Measurements from ENCODE around the gene PITPNB.

The PITPNB gene

DNA sequence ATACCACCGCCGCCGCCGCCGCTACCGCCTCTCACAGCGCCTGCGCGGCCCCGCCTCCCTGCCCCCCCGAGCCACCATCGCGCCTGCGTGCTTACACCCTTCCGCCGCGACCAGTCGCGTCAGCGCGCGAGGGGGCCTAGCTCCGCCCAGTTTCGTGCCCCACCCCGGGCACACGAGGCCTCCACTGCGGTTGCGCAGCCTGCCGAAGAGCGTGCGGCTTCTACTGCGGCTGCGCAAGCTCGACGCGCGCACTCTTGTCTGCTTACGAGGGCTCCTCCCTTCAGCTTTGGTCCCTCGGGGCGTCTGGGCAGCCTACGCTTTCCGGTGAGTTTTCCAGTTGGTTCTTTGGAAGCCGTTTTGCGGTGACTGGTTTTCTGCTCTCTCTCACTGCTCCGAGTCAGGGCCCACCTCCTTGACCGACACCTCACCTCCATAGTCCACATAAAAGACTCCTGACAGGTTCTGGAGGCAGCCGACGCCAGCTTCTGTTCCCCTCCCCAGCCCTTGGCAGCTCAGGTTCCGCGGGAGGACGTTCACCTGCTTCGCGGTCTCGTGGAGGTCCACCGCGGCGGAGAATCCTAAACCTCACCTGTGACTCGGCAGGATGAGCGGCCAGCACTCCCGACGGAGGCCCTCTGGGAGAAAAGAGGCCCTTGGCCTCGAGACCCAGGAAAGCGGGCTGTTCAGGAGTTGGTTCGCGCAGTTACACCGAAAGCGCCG is at the start of gene PITPNB:
Gene PITPNB (minus strand): TSS at position 35 of the 720 bp plus-strand sequence. CDS start 65 bp downstream, outside the sequence.
- peak; percentile 98 to 99 for DNase-seq

DNA sequence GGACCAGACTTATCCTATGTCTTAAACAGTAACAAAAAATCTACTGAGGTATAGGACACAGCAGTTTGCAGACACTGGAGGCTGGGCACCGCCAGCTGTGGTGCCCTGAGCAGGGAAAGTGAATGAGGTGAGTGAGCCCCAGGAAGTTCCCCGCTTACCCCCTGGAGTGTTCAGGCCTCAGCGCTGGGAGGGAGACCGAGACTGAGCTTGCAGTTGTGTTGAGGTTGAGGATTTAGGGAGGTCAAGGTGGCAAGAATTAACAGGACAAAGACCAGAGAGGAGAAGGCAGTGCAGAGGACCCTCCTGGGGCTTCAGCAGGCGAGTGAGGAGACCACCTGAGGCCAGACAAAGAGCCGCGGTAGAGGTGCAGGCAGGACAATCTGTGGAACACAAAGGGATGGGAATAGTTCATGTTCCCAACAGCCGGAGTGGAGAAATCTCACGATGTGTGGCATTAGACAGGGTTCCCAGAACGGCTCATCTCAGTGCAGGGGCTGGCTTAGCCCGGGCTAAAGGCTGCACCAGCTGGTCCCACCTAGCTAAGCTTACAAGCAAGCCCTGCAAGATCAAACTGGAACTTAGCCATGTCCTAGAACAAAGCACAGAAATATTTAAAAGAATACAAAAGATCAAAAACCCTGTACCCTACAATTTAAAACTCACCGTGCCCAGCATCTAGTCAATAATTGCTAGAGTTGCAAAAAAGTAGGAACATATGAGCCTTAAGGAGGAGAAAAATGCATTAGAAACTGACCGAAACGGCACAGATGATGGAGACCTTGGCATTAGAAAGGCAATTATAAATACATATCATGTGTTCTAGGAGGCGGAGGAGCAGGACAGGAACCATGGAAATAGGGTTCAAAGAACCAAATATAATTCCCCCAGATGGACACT is 47.4 kb upstream of the PITPNB start:
- no peak for DNase-seq

DNA sequence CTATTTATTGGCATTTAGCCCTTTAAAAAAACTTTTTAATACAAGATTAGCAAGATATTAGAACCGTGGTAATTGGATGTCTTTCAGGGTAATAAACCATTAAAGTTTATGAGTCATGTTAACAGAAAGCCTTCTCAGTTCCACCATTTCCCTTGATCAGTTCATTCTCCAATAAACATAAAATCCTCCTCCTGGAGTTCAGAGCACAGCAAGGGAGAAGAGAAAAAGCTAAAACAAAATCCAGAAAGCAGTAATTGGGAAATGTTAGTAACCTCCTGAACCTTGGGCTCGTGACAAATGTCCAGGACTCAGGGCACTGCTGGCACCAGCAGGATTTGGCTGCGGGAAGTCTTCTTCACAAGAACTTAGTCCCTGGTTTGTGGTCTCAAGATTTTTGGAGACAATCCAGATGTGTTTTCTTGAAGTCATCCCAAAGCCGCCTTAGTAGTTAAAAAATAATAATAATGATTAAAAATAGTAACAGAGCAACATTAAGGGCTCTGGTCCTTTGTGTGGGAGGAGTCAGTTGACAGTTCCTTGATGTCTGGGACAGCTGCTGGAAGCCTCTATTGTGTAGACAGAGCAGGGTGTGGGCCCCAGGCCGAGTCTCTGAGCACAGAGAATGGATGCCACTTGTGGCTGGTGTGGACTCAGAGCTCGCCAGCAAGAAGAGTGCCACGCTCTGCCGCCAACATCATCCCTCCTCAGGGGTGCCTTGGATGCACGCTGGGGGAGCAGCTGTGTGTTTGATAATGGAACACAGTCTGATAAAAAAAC is 43.4 kb upstream of the PITPNB start:
- DNase-seq = no peak

DNA sequence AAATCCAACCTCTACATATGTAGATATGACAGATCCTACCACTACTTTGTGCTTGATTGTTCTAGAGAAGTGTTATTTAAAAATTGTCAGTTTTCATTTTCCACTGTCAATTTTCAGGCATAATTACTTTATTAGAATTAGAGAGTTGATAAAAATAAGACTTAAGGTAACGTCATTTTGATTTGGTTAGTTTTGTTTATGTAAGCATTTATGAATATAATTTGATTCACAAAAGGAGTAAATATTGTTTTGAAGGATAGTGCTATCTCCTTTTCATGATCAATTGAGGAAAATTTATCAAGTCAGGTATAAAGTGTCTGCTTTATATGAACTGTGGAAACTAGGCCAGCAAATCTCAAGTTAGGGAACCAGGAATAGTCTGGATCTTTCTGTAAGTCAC is 42.6 kb upstream of the PITPNB start:
- no peak for DNase-seq

DNA sequence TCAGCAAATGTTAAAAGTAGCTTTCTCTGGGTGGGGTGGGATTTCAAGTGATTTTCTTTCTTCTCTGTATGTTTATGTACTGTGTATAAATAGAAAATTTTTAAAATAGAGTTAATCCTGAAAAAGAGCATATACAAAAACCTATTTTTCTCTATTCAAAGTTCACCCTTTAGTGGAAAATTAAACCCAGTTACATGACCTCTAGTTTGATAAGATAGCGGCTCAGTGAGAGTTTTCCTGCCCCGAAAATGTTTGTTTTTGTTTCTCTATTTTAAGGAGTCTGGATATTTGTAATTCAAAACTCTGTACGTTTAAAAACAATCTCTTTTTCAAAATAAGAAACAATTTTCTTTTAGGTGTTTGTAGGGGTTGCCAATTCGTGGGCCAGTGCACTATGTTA is 42.1 kb upstream of the PITPNB start:
- DNase-seq = no peak

DNA sequence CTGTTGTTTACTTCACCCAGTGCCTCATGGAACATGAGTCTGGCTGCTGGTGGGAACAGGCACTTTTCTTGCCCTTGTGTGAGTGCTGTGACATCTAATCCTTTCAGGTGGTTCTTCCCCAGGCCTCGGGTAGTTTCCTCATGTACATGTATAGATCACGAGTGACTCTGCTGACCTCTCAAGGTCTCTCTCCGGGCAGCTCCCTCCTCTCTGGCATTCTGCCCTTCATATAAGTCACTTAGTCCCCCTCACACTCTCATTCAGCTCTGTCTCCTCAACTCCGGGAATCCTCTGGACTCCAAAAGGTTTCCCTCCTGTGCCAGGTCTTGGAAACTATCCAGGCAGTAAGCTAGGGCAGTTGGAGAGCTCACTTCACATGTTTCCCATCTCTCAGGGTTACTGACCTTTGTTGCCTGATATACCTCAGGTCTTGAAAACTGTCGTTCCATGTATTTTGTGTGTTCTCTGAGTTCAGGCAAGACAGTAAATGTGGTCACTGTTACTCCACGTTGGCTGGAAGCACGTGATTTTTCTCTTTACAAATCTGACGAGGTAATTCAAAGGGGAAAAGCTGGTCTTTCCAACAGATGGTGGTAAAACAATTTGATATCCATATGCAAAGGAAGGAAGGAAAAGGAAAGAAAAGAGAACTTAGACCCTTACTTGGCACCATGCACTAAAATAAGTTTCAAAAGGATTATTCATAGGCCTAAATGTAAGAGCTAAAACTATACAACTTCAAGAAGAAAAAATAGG is 40.5 kb upstream of the PITPNB start:
- no peak for DNase-seq

DNA sequence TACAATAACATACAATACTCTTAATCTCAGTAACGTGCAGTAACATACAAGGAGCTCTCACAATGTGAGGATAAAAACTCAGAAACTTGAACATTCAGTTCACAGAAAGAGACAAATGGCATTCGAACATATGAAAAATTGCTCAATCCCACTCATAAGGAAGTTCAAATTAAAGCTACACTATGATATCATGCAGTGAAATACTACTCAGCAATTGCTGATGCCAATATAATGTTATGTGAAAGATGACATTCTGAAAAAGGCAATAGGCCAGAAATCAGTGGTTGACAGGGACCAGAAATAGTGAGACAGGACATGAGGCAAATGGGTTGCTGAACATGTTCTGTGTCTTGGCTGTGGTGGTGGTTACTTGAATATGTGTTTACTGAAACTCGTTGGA is 33.7 kb upstream of the PITPNB start:
- no peak for DNase-seq

DNA sequence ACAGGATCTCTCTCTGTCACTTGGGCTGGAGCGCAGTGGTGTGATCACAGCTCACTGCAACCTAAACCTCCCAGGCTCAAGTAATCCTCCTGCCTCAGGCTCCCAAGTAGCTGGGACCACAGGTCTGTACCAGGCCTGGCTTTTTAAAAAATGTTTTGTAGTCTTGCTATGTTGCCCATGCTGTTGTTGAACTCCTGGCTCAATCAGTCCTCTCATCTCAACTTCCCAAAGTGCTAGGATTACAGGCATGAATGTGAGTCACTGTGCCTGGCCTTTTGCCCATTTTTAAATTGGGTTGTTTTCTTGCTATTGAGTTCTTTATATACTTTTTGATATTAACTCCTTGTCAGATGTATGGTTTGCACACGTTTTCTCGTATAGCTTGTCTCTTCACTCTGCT is 33.0 kb upstream of the PITPNB start:
- DNase-seq = no peak

DNA sequence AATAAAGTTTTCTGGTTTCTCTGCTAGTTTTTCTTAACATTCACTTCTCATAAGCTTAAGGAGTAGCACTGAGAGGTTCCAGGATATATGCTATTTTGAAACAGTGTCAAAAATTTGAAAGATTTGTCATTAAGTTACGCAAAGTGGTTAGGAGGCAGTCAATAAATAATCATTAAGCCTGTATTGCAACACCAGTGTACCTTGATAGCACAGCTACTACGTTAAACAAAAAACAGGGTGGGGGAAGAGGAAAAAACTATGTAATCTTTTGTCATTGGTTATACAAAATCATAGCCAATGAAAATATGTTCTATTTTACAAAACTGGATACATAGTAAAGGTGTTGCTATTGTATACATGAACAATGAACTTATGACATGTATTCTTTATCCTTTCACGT is 30.4 kb upstream of the PITPNB start:
- no peak for DNase-seq

DNA sequence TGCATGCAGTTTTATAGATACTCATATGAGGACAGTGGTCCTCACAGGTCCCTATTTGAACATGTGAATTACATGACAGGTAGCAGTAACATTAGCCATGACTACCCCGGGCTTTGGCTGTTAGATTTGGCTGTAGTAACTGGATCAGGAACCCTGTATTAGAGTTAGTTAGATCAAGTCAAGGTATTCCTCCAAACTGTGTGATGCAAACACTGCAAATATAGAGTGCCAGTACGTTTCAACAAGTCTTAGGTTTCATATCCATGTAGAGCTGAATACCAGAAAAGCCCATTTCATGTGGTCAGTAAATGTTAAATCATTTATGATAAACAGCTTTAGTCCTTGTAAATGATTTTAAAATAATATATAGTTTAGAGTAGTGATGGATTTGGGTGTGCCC is 29.5 kb upstream of the PITPNB start:
- DNase-seq = no peak

DNA sequence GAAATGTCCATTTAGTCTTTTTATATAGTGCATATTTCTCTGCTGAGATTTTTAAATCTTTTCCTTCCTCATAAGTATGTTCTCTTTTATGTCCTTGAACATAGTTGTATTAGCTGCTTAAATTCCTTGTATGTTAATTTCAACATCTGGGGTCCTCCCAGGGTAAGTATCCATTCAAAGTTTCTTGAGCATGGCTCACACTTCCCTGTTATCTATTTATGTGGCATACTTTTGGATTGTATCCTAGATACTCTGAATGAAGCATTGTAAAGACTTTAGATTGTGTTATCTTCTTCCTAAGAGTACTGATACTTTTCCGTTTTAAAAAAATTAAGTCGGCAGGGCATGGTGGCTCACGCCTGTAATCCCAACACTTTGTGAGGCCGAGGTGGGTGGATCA is 28.4 kb upstream of the PITPNB start:
- DNase-seq = no peak

DNA sequence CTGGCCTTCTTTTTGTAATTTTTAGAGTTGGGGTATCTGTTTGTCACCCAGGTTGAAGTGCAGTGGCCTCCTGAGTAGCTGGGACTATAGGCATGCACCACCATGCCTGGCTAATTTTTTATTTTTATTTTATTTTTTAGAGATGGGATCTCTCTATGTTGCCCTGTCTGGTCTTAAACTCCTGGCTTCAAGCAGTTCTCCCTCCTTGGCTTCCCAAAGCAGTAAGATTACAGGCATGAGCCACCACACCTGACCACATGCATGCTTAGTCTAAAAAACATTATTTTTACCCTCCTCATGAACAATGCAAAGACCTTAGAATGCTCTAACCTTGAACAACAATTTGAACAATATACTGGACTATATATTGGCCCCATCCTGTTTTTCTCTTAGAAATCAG is 22.1 kb upstream of the PITPNB start:
- DNase-seq = no peak

DNA sequence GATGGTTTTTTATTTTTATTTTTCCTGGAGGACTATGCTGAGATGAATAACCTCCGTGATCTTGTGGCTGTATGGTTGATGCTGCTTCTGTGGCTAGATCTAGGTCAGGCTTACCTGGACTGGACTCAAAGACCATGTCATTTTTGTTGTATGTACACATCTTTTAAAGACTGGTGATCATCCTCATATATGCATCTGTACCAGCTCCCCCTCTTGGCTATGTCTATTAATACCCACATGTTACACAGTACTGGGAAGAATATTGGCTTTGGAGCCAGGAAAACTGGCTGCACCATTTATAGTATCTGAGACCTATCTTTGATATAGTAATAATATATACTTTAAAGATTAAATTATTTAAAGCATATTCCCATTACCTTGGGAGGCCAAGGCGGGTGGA is 18.4 kb upstream of the PITPNB start:
- DNase-seq = no peak

DNA sequence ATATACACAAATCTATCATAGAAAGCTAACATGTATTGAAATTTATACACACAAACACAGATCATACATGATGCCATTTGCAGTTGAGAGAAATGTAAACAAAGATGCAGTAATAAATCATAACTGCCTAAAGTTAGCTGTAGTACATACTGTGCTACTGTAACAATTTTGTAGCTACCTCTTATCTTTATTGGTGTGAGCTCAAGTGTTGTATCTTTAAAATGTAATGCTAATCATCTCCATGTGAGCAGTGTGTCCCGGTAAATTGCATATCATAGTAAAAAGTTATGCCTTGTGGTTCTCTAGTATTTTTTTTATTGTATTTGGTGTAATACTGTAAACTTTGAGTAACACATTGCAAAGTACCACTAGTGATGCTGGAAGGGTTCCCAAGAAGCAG is 16.8 kb upstream of the PITPNB start:
- no peak for DNase-seq

DNA sequence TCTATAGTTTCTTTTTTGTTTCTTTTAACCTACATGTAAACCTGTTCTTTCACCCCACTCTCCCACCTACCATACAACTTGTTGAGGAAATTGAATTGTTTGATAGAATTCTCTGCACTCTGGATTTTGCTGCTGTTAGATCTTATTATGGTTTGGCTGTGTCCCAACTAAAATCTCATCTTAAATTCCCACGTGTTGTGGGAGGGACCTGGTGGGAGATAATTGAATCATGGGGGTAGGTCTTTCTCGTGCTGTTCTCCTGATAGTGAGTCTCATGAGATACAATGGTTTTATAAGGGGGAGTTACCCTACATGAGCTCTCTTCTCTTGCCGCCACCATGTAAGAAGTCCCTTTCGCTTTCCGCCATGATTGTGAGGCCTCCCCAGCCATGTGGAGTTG is 15.0 kb upstream of the PITPNB start:
- no peak for DNase-seq

DNA sequence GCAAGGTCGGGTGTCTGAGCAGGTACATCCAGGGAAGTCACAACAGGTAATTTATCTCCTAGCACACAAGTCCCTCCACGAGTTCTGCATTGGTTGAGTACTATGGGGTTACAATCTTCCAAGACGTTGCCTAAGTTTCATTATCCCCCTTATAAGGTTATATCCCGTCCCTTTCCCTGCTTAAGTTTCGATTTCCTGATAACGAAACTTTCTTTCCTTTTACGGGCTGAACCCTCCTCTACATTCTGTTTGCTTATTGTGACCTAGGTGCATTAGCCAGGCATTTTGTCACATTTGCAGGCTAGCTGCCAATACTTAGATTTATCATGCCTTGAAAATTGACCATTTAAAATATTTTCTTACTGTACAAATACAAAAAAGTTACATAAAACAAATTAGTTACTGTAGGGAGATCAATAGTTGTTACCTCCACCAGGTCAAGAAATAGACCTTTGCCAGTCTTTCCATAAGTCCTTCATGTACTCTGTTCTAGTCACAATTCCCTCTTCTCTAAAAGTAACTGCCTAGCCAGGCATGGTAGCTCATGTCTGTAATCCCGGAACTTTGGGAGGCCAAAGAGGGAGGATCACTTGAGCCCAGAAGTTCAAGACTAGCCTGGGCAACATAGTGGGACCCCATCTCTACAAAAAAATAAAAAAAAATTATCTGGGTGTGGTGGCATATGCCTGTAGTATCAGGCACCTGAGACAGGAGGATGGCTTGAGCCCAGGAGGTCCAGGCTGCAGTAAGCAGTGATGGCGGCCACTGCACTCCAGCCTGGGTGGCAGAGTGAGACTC is 14.3 kb upstream of the PITPNB start:
- no peak for DNase-seq

DNA sequence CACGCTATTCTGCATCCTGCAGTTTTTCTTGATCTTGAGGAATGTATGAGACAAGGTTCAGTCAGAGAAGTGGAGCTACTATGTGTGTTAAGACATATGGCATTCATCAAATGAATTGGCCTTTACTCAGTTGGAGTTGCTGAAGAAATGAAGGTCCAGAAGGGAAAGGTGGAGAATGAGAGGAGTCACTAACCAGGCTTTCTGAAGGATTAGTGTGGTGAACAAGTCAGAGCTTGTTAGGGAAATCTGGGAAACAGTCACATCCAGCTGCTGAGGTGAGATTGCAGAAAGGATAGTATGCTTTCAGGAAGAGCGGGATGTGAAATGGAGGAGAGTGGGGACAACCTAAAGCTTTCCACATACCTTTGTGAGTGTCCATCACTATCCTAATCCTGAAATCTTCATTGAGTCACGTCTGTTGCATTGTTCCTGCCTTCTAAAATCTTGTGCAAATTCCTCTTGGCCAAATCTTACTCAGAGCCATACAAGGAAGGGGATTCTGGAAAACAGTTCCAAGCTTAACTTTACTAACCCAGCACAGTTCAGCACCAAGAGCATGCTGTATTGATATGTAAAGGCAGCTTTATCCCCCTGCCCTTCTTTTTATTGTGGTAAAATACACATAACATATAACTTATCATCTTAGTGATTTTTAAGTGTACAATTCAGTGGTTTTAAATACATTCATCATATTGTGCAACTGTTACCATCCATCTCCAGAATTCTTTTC is 11.4 kb upstream of the PITPNB start:
- DNase-seq = no peak

DNA sequence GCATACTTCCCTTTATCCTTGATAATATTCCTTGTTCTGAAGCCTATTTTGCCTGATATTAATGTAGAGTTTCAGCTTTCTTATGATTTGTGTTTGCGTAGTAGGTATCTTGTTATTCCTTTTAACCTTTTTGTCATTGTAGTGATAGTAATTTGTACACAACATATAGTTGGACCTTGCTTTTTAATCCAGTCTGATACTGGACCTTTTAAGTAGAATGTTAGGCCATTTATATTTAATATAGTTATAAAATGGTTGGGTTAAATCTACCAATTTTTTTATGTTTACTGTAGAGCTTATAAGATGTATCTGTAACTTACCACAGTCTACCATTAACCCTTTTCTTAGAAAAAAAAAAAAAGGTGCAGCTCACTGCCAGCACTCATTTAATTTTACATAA is 8.6 kb upstream of the PITPNB start:
- DNase-seq = no peak

DNA sequence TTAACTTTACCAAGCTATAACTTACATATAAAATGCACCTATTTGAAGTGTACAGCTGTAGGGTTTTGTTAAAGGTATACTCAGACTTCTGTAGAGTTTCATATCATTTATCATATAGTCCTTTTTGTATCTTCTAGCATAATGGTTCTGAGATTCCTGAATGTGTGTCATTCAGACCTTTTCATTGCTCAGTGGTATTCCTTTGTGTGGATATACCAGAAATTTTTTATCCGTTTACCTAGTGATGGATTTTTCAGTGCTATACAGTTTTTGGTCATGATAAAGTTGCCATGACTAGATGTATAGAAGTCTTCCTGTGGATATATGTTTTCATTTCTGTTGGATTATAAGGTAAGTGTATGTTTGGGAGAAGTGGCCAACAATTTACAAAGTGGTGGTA is 6.3 kb upstream of the PITPNB start:
- no peak for DNase-seq

DNA sequence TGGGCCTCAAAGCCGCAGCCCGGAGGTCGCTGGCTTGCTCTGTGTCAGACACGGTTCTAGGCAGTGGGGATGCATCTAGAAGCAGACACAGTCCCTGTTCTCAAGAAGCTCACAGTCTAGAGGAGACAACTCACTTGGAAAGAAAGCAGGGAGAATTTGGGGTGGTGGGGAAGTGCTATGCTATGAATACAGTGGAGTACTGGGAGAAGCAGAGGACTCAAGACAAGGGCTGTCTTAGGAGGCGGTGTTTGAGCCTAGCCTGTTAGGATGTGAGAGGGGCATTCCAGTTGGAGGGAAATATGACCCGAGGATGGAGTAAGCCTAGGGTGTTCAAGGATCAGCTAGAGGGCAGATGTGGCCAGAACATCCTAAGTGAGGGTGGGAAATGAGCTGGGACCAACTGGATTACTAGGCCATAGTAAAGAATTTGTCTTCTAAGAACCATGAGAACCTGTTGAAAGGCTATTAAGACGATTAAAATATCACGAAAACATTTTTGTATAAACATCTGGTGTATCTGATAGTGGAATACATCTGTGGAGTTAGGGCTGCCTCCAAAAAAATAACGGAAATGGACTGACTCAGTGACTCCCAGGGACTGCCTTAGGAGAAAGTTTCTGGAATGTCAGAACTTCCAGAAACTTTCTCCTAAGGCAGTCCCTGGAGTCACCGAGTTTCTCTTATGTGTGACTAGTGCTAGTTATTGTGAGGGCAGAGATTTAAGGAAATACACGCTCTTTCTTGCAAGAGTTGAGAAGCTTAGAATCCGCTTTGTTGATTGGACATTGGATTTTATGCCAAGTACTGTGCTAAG is 1.1 kb upstream of the PITPNB start:
- no peak for DNase-seq
